ENCODE results near the gene CPSF3.
"Not testable (repeated sequence)": the region's sequence is repeated elsewhere in the genome, so short reads cannot be mapped to it uniquely, and the experiment has no call there.

The CPSF3 gene

DNA sequence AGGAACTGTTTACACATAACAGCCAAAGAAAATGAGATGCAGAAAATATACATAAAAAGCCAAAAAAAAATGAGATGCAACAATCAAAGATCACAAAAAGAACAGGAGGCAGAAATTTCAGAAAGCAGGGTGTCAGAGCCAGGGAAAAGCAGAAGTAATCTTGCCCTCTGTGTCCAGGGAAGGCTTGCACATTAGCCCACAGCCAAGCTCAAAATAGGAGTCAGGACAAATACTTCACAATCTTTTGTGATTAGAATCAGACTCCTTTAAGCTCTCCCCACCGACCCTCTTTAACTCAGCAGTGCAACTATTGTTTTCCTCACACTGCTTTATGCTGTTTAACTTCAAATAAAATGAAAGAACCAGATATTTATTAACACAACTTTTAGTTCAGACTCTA lies 85.5 kb downstream of the CPSF3 start:
- Histone ChIP-seq H3K27ac (ENCODE audit: low read depth, low read length) (no peak overlapping the region), H3K4me3 (ENCODE audit: low read length) (no peak overlapping the region), H3K4me1 (ENCODE audit: control insufficient read depth, low read length) (no peaks in the 10 kb centered on the region), H3K4me2 (ENCODE audit: low read length) (no peak overlapping the region), H4K20me1 (ENCODE audit: control insufficient read depth, insufficient read depth, low read depth, low read length) (no peaks in the 10 kb centered on the region), H3K9me3 (ENCODE audit: control insufficient read depth, insufficient read depth, low read length) (no peaks in the 10 kb centered on the region), H3F3A (ENCODE audit: control insufficient read depth, insufficient read depth) (no peaks in the 10 kb centered on the region), H3K9me2 (replicated peaks; ENCODE audit: control insufficient read depth, low read length) (no peaks in the 10 kb centered on the region), H3K79me2 (ENCODE audit: control insufficient read depth, low read length) (0 out of 2 replicates have a peak, but pooled peaks cover 5% of the 10 kb centered on the region), H3K27me3 (ENCODE audit: control insufficient read depth, low read length) (no peaks in the 10 kb centered on the region), H3K36me3 (ENCODE audit: control insufficient read depth, low read length) (peaks cover 54% of the 10 kb centered on the region)
- TF ChIP-seq, protein P1, sequence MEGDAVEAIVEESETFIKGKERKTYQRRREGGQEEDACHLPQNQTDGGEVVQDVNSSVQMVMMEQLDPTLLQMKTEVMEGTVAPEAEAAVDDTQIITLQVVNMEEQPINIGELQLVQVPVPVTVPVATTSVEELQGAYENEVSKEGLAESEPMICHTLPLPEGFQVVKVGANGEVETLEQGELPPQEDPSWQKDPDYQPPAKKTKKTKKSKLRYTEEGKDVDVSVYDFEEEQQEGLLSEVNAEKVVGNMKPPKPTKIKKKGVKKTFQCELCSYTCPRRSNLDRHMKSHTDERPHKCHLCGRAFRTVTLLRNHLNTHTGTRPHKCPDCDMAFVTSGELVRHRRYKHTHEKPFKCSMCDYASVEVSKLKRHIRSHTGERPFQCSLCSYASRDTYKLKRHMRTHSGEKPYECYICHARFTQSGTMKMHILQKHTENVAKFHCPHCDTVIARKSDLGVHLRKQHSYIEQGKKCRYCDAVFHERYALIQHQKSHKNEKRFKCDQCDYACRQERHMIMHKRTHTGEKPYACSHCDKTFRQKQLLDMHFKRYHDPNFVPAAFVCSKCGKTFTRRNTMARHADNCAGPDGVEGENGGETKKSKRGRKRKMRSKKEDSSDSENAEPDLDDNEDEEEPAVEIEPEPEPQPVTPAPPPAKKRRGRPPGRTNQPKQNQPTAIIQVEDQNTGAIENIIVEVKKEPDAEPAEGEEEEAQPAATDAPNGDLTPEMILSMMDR (IDR thresholded peaks at IDR 0.05; ENCODE audit: low read depth, low read length, poor library complexity, severe bottlenecking), result no peak
- no peak for TF ChIP-seq EZH2phosphoT487 (IDR thresholded peaks at IDR 0.05; ENCODE audit: borderline replicate concordance, low read length)

DNA sequence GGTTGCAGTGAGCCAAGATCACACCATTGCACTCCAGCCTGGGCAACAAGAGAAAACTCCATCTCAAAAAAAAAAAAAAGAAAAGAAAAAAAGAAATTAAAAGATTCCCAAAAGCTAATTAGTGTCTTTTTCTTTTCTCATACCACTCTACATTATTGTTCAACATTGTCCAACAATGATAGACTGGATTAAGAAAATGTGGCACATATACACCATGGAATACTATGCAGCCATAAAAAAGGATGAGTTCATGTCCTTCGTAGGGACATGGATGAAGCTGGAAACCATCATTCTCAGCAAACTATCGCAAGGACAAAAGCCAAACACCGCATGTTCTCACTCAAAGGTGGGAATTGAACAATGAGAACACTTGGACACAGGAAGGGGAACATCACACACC lies 90.5 kb downstream of the CPSF3 start:
- H3K4me3 ChIP-seq (ENCODE audit: low read length); H3K4me2 ChIP-seq (ENCODE audit: low read length); H3K79me2 ChIP-seq (ENCODE audit: control insufficient read depth, low read length); H3K9me2 ChIP-seq (replicated peaks; ENCODE audit: control insufficient read depth, low read length); H3K4me1 ChIP-seq (ENCODE audit: control insufficient read depth, low read length); H3F3A ChIP-seq (ENCODE audit: control insufficient read depth, insufficient read depth); H4K20me1 ChIP-seq (ENCODE audit: control insufficient read depth, insufficient read depth, low read depth, low read length); H3K9me3 ChIP-seq (ENCODE audit: control insufficient read depth, insufficient read depth, low read length); H3K27ac ChIP-seq (ENCODE audit: low read depth, low read length); H3K27me3 ChIP-seq (ENCODE audit: control insufficient read depth, low read length): not testable (repeated sequence)
- peaks cover 56% of the 10 kb centered on the region for H3K36me3 ChIP-seq (ENCODE audit: control insufficient read depth, low read length)

GRCh38 chr2:9517118-9517782 lies 93.8 kb downstream of the CPSF3 start:
- H3K36me3 ChIP-seq (ENCODE audit: control insufficient read depth, low read length), result peaks cover 72% of the 10 kb centered on the region
- no peaks in the 10 kb centered on the region for H3K9me3 ChIP-seq (ENCODE audit: control insufficient read depth, insufficient read depth, low read length)
- H3K27ac ChIP-seq (ENCODE audit: low read depth, low read length), result no peak overlapping the region
- no peak for TF ChIP-seq EZH2phosphoT487 (IDR thresholded peaks at IDR 0.05; ENCODE audit: borderline replicate concordance, low read length)
- TF ChIP-seq, protein P1 (IDR thresholded peaks at IDR 0.05; ENCODE audit: low read depth, low read length, poor library complexity, severe bottlenecking), result no peak
- H3F3A ChIP-seq (ENCODE audit: control insufficient read depth, insufficient read depth), result no peaks in the 10 kb centered on the region
- no peaks in the 10 kb centered on the region; the same call in 1 of the 2 replicates for H3K79me2 ChIP-seq (ENCODE audit: control insufficient read depth, low read length)
- H3K4me1 ChIP-seq (ENCODE audit: control insufficient read depth, low read length), result no peaks in the 10 kb centered on the region
- H3K27me3 ChIP-seq (ENCODE audit: control insufficient read depth, low read length), result no peaks in the 10 kb centered on the region
- H3K4me2 ChIP-seq (ENCODE audit: low read length), result no peak overlapping the region
- no peak overlapping the region for H3K4me3 ChIP-seq (ENCODE audit: low read length)
- H4K20me1 ChIP-seq (ENCODE audit: control insufficient read depth, insufficient read depth, low read depth, low read length), result no peaks in the 10 kb centered on the region
- no peaks in the 10 kb centered on the region for H3K9me2 ChIP-seq (replicated peaks; ENCODE audit: control insufficient read depth, low read length)

- Histone ChIP-seq H3K79me2 (ENCODE audit: control insufficient read depth, low read length) (no peaks in the 10 kb centered on the region; the same call in 1 of the 2 replicates), H3K9me2 (replicated peaks; ENCODE audit: control insufficient read depth, low read length) (no peaks in the 10 kb centered on the region), H3K4me1 (ENCODE audit: control insufficient read depth, low read length) (no peaks in the 10 kb centered on the region), H3K9me3 (ENCODE audit: control insufficient read depth, insufficient read depth, low read length) (no peaks in the 10 kb centered on the region), H3K4me2 (ENCODE audit: low read length) (no peak overlapping the region), H3K27me3 (ENCODE audit: control insufficient read depth, low read length) (no peaks in the 10 kb centered on the region), H4K20me1 (ENCODE audit: control insufficient read depth, insufficient read depth, low read depth, low read length) (no peaks in the 10 kb centered on the region), H3K36me3 (ENCODE audit: control insufficient read depth, low read length) (peaks cover 73% of the 10 kb centered on the region), H3K27ac (ENCODE audit: low read depth, low read length) (no peak overlapping the region), H3F3A (ENCODE audit: control insufficient read depth, insufficient read depth) (no peaks in the 10 kb centered on the region), H3K4me3 (ENCODE audit: low read length) (no peak overlapping the region)
- TF ChIP-seq, protein P1 (IDR thresholded peaks at IDR 0.05; ENCODE audit: low read depth, low read length, poor library complexity, severe bottlenecking), result no peak
- no peak for TF ChIP-seq EZH2phosphoT487 (IDR thresholded peaks at IDR 0.05; ENCODE audit: borderline replicate concordance, low read length)
These were observed 94.7 kb downstream of the CPSF3 start for GRCh38 chr2:9518163-9518562.
